HG02943 (cell line): ENCODE results near the gene NPR1.
A peak's percentile ranks its signal among the peaks of the same experiment; 100 is the strongest.
"Not testable (repeated sequence)": the region's sequence is repeated elsewhere in the genome, so short reads cannot be mapped to it uniquely, and the experiment has no call there.

ENCODE experiments used
- ATAC-seq: cut with Tn5 transposase; IDR thresholded peaks from one replicate; pipeline ENCODE4 v1.9.1; 2021; ENCODE audit warnings: mild to moderate bottlenecking, low read depth, moderate library complexity; ENCODE audit not compliant: unreplicated experiment

Gene NPR1

GRCh38 chr1:153716211-153716610 lies 37.7 kb downstream of the NPR1 start:
- not testable (repeated sequence) for ATAC-seq

- no peak for ATAC-seq
Measured at GRCh38 chr1:153717330-153717729, 38.8 kb downstream of the NPR1 start.

- ATAC-seq = no peak
Measured at GRCh38 chr1:153723687-153724086, 45.2 kb downstream of the NPR1 start.

- ATAC-seq = not testable (repeated sequence)
Measured at GRCh38 chr1:153724634-153725033, 46.1 kb downstream of the NPR1 start.

- peak; percentile 96 for ATAC-seq
Measured at GRCh38 chr1:153727463-153728304, 49.2 kb downstream of the NPR1 start, which contains the start of gene INTS3. Gene INTS3, plus strand, starts transcription at chr1:153728050. Its CDS starts 585 bp downstream, at chr1:153728635.

GRCh38 chr1:153728305-153729066 lies 50.0 kb downstream of the NPR1 start:
- ATAC-seq = no peak

- ATAC-seq = no peak
Measured at GRCh38 chr1:153730468-153730988, 52.0 kb downstream of the NPR1 start.

GRCh38 chr1:153733970-153734369 lies 55.5 kb downstream of the NPR1 start:
- no peak for ATAC-seq

GRCh38 chr1:153734396-153735089 lies 56.1 kb downstream of the NPR1 start:
- no peak for ATAC-seq

- no peak for ATAC-seq
Measured at GRCh38 chr1:153735090-153735420, 56.6 kb downstream of the NPR1 start.

- ATAC-seq = no peak
Measured at GRCh38 chr1:153741986-153742385, 63.5 kb downstream of the NPR1 start.

- peak; percentile 62 for ATAC-seq
Measured at GRCh38 chr1:153742411-153743142, 64.1 kb downstream of the NPR1 start.
